Left lung (tissue), 10 donors: Measurements from ENCODE around the gene SUFU. TPM values are rescaled to one million over a fixed set of nuclear protein-coding genes. Genes with fewer than 3 reads are reported as not detected.
A peak's percentile ranks its signal among the peaks of the same experiment; 100 is the strongest.

Experiments used
- ATAC-seq: fragments of 200-7000 bp; cut with Tn5 transposase; one replicate; pipeline ENCODE4 v1.9.1; 2020; ENCODE audit warnings: moderate library complexity
- DNase-seq, 4 donors: peaks; one replicate each; pipeline ENCODE4 v3.0.0-alpha.2; 2013 to 2020
- H3K27ac ChIP-seq, 2 donors: fragments of 200-600 bp; sonication (generic) in 1 of 2; one replicate each; pipeline versions ENCODE4 v1.5.0 to v1.8.0; 2020 to 2021
- H3K27me3 ChIP-seq, 2 donors: fragments of 200-600 bp; sonication (generic) in 1 of 2; one replicate each; pipeline versions ENCODE4 v1.5.0 to v1.8.0; 2020 to 2021
- H3K36me3 ChIP-seq, 2 donors: fragments of 200-600 bp; sonication (generic) in 1 of 2; one replicate each; pipeline versions ENCODE4 v1.5.0 to v1.8.0; 2020 to 2021
- H3K4me1 ChIP-seq, 2 donors: fragments of 200-600 bp; one replicate each; pipeline ENCODE4 v1.8.0; 2021
- H3K4me3 ChIP-seq, 2 donors: fragments of 200-600 bp; sonication (generic) in 1 of 2; one replicate each; pipeline versions ENCODE4 v1.5.0 to v1.8.0; 2020 to 2021; ENCODE audit warnings: mild to moderate bottlenecking in 1 of 2
- H3K9me3 ChIP-seq, 2 donors: fragments of 200-600 bp; sonication (generic) in 1 of 2; one replicate each; pipeline versions ENCODE4 v1.5.0 to v1.8.0; 2020 to 2021
- CTCF ChIP-seq, 2 donors: fragments of 200-600 bp; sonication (generic) in 1 of 2; IDR thresholded peaks; one replicate each; pipeline versions ENCODE4 v1.5.0 to v1.8.0; 2021; ENCODE audit warnings: antibody characterized with exemption in 2 of 2
- intact Hi-C, 2 donors: fragments of 100-400 bp; cut with DNase I; formaldehyde crosslinking; loops; one replicate each; pipeline versions ENCODE4 v1.11.2 to v1.14.2; 2022
- polyA plus RNA-seq, 6 donors: library from polyadenylated mRNA; unstranded; fragments of 120-200 nt; gene quantifications; one replicate each; pipeline ENCODE4 v1.2.1, GENCODE V29; 2013; ENCODE audit not compliant: insufficient read length in 6 of 6
- total RNA-seq, 2 donors: library from RNA; stranded (reverse); fragmentation: NEBNext Ultra II Directional; extraction: Animal tissue kit (Norgen Biotek cat#: 25700); gene quantifications; one replicate each; pipeline ENCODE4 v1.2.1, GENCODE V29; 2021
- donor health status: DM: no; HTN: yes; CAD: no.
- donor health status: DM: no; HTN: no; CAD: no.

Gene SUFU
- total and polyA plus RNA-seq, 8 donors = 13.4 to 30.7 (median 27.7) TPM

GRCh38 chr10:102627291-102627735 lies 123.5 kb downstream of the SUFU start:
- H3K9me3 ChIP-seq = no peaks in the 10 kb centered on the region
- no peak overlapping the region for H3K4me3 ChIP-seq
- TF ChIP-seq CTCF (IDR thresholded peaks at IDR 0.05) = no peak
- ATAC-seq = peak; percentile 5
- H3K4me1 ChIP-seq = peaks cover 30 to 63% of the 10 kb centered on the region in 2 donors
- intact Hi-C loops = no loop called here
- DNase-seq = peak in 2 of 4 donors; percentile 30 to 59
- no peaks in the 10 kb centered on the region for H3K27me3 ChIP-seq
- H3K27ac ChIP-seq = peak overlapping the region; percentile 76 to 89
- peaks cover 0 to 12% of the 10 kb centered on the region in 2 donors for H3K36me3 ChIP-seq

GRCh38 chr10:102627736-102628293 lies 124.0 kb downstream of the SUFU start:
- Histone ChIP-seq H3K4me3 (no peak overlapping the region), H3K27ac (peak overlapping the region; percentile 76 to 89), H3K27me3 (no peaks in the 10 kb centered on the region), H3K36me3 (peaks cover 0 to 12% of the 10 kb centered on the region in 2 donors), H3K9me3 (no peaks in the 10 kb centered on the region), H3K4me1 (peaks cover 35 to 65% of the 10 kb centered on the region in 2 donors)
- intact Hi-C loops = no loop called here
- TF ChIP-seq CTCF (IDR thresholded peaks at IDR 0.05) = no peak
- ATAC-seq (peak; percentile 79), DNase-seq (peak in 2 of 4 donors; percentile 69 to 78)

- peaks cover 0 to 12% of the 10 kb centered on the region in 2 donors for H3K36me3 ChIP-seq
- peak overlapping the region; percentile 76 to 89 for H3K27ac ChIP-seq
- peaks cover 41 to 72% of the 10 kb centered on the region in 2 donors for H3K4me1 ChIP-seq
- DNase-seq = peak in 2 of 4 donors; percentile 77 to 81
- intact Hi-C loops = no loop called here
- ATAC-seq = peak; percentile 21
- TF ChIP-seq CTCF (IDR thresholded peaks at IDR 0.05) = no peak
- no peaks in the 10 kb centered on the region for H3K27me3 ChIP-seq
- no peak overlapping the region for H3K4me3 ChIP-seq
- H3K9me3 ChIP-seq = no peaks in the 10 kb centered on the region
Measured at GRCh38 chr10:102628451-102628911, 124.7 kb downstream of the SUFU start.

GRCh38 chr10:102629661-102630614 lies 126.2 kb downstream of the SUFU start:
- Histone ChIP-seq H3K27me3 (no peaks in the 10 kb centered on the region), H3K4me3 (no peak overlapping the region), H3K36me3 (peaks cover 0 to 12% of the 10 kb centered on the region in 2 donors), H3K9me3 (no peaks in the 10 kb centered on the region), H3K4me1 (peaks cover 49 to 86% of the 10 kb centered on the region in 2 donors), H3K27ac (peak overlapping the region; percentile 33 to 76)
- peak; percentile 9 for ATAC-seq
- intact Hi-C loops = no loop called here
- peak in 1 of 4 donors; percentile 60 for DNase-seq
- TF ChIP-seq CTCF (IDR thresholded peaks at IDR 0.05) = no peak

- Histone ChIP-seq H3K27me3 (no peaks in the 10 kb centered on the region), H3K27ac (peak overlapping the region in 1 of 2 donors; percentile 76), H3K4me3 (no peak overlapping the region), H3K9me3 (no peaks in the 10 kb centered on the region), H3K4me1 (peaks cover 54 to 88% of the 10 kb centered on the region in 2 donors), H3K36me3 (peaks cover 0 to 12% of the 10 kb centered on the region in 2 donors)
- ATAC-seq = no peak
- TF ChIP-seq CTCF (IDR thresholded peaks at IDR 0.05) = no peak
- peak in 1 of 4 donors; percentile 67 for DNase-seq
- intact Hi-C loops = no loop called here
Measured at GRCh38 chr10:102630663-102631062, 126.9 kb downstream of the SUFU start.
